GM21528 (cell line): ENCODE data around the gene NGF.

ENCODE experiments used
- ATAC-seq: cut with Tn5 transposase; IDR thresholded peaks from one replicate; pipeline ENCODE4 v1.9.1; 2021; ENCODE audit warnings: mild to moderate bottlenecking, moderate library complexity; ENCODE audit not compliant: unreplicated experiment, low FRiP score

The NGF gene

DNA sequence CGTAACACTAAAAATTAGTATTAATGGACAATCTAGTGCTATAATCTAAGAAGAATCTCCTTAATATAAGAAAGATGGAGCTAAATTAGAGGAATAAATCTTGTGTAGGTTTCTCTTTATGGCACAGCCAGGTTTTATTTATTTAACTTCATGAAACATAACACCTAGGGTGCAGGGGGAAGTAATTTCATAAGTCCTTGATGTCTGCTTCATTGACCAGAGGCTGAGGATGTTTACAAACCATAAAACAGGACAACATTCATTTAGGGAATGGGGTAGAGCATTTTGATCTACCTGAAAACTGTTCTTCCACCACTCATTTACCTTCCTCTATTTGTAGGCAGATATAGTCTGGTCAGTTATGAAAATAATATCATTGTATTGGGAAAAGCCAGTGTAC, 95.5 kb downstream of the NGF start:
- no peak for ATAC-seq

DNA sequence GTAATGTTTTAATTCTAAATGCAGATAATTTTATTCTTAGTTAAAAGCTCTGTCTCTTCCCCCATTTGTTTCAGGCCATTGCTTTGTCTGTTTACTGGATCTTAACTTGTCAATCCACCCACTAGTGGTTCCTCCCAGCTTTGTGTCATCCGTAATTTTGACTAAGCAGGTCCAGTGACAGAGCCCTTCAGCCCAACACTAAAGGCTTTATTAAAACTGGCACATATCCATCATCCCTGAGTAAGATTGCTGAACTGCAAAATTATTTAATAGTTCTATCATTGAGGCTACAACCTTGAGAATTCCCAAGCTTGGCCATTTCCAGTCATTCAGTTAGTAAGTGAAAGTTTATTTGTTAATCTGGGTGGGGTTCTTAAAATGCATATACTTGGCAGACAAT, 96.7 kb downstream of the NGF start:
- no peak for ATAC-seq

DNA sequence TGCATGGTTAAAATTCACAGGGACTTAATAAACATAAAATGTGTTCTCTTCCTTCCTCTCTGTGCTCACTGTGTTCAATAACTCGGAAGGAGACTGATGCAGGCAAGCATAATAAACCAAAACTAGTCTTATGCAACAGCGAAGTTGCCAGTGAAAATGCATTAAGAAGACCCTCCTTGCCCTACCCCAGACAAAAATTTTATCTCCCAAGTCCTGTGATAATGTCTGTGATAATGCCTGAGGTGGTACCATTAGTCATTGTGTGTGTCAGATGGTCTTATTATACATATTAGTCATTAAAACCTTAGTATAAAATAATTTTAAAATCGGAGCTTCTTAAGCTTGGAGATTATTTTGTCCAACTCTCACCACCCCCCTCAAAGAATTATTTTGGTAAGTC, 97.8 kb downstream of the NGF start:
- ATAC-seq = no peak

DNA sequence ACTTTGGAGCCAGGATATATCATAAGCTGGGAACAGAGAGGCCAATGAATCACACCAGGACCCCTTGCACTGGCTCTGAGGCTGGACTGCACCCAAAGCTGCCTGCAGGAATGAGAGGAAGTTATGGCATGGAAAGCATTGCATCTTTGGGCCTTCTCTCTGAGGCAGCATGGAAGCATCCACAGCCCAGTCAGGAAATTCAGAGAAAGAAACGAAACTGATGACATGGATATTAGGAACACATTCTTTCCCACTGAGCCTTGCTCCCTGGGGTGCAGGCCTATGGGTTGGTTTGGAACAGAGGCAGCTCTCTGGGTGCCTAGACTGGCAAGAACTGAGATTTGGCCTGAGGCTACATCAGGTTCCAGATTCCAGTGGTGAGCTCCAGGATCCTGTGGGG, 98.6 kb downstream of the NGF start:
- no peak for ATAC-seq

DNA sequence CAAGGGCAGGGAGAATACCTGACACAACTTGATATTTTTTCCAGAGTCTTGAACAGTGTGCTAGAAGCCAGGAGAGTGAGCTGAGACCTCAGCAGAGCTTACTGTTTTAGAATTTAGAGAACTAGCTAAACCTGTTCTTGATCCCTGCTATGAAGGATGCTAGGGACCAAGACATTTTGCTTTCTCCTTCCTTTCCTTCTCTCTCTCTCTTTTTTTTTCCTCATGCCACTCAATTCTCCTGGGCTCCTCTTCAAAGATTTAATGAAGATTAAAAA, 99.0 kb downstream of the NGF start:
- no peak for ATAC-seq

DNA sequence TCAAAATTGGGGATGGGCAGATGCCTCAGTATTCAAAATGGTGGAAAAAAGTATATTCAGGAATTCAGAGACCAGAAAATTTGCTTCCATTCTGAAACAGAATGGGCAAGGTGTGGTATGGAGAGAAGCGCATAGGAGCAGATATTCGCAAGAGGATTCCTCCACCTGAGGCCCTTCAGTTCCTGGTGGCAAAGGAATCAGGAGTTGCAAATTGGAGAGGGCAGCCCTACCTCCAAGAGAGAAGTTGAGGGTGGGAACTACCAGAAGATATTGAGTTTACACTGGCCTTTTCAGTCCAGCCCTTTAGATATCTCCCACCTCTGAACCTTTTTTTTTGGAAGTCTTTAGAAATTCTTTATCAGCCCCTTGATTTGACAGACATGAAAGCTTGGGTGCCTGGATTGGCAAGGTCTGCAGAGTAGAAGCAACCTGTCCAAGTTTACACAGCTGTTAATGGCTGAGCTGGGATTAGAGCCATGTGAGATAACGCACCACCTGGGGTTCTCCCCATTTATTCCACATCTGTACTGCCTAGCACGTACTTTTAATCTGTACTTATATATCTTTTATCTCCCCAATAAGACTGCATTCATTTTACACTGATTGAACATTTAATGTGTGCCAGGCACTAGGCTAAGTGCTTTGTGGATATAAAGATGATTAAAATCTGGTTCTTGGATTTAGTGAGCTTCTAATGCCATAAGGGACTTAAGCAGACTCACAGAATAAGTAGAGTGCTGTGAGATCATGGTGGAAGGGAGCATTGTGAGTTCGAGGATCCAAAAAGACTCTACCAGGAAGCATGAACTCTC, 99.5 kb downstream of the NGF start:
- ATAC-seq = no peak

DNA sequence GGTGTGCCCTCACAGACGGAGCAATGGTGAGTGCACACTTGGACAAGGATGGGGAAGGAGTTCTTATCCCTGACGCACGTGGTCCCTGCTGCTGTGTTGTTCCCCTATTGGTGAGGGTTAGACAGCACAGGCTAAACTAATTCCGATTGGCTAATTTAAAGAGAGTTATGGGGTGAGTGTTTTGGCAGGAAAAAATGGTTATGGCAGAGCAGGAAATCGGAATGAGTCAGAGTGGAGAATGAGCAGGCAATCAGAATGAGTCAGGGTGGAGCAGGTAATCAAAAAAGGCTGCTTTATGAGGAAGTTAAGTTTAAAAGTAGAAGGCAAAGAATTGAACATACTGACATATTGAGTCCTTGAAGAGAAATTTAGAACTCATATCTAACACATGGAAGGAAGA, 100.5 kb downstream of the NGF start:
- ATAC-seq = no peak

DNA sequence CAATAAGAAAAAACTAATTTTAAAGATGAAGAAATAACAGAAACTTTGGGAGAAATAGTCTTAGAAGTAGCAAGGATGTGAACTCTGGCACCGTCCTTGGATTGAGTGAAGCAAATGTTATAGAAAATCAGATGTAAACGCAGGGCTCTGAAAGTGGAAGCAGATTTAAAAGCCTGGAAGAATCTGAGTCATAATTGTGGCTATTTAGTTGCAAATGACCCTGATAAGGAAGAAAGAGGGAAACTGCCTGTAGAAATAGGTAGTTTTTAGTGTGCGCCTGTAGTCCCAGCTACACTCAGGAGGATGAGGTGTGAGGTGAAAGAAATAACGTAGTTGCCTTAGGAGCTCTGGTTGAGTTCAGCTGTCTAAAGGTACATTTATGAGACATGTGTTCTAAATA, 101.0 kb downstream of the NGF start:
- no peak for ATAC-seq
